Measurements from ENCODE around the gene RTL9. TPM values are rescaled to one million over a fixed set of nuclear protein-coding genes. Genes with fewer than 3 reads are reported as not detected.
"Not testable (repeated sequence)": the region's sequence is repeated elsewhere in the genome, so short reads cannot be mapped to it uniquely, and the experiment has no call there.

Gene RTL9
- total RNA-seq, 1 donor from 2014 or later, result not detected

- no peaks in the 10 kb centered on the region for H3K27me3 ChIP-seq (ENCODE audit: control insufficient read depth, insufficient read depth, low read length)
- DNase-seq (ENCODE audit: low read depth) (no peak), FAIRE-seq (no peak)
- H3K4me3 ChIP-seq (ENCODE audit: low read depth, low read length), result no peak overlapping the region
- H3K36me3 ChIP-seq (ENCODE audit: control insufficient read depth, insufficient read depth, low read length), result no peaks in the 10 kb centered on the region
- TF ChIP-seq, protein P1, sequence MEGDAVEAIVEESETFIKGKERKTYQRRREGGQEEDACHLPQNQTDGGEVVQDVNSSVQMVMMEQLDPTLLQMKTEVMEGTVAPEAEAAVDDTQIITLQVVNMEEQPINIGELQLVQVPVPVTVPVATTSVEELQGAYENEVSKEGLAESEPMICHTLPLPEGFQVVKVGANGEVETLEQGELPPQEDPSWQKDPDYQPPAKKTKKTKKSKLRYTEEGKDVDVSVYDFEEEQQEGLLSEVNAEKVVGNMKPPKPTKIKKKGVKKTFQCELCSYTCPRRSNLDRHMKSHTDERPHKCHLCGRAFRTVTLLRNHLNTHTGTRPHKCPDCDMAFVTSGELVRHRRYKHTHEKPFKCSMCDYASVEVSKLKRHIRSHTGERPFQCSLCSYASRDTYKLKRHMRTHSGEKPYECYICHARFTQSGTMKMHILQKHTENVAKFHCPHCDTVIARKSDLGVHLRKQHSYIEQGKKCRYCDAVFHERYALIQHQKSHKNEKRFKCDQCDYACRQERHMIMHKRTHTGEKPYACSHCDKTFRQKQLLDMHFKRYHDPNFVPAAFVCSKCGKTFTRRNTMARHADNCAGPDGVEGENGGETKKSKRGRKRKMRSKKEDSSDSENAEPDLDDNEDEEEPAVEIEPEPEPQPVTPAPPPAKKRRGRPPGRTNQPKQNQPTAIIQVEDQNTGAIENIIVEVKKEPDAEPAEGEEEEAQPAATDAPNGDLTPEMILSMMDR (IDR thresholded peaks at IDR 0.05; ENCODE audit: insufficient read depth, low read length, severe bottlenecking), result no peak
Measured at GRCh38 chrX:110321081-110321480, 37.6 kb upstream of the RTL9 start.

DNA sequence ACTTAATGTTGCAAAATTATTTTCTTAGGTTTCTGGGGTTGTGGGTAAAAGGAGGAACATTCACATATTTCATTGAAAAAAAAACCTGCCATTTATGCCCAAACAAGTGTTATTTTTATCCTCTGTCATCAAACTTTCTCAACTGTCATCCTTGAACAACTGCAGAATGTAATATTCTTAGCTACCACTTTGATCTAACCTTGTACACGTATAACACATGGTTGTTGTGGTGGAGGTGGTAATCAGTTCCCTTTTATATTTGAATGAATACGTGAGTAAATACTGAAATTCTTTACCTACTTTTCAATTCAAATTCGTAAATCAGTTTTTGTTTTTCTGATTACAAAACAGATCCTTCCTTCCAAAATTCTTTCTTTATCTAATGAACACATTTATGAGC lies 37.0 kb upstream of the RTL9 start:
- no peak for FAIRE-seq
- TF ChIP-seq, protein P1 (IDR thresholded peaks at IDR 0.05; ENCODE audit: insufficient read depth, low read length, severe bottlenecking), result no peak
- H3K4me3 ChIP-seq (ENCODE audit: low read depth, low read length), result no peak overlapping the region
- no peak for DNase-seq (ENCODE audit: low read depth)
- no peaks in the 10 kb centered on the region for H3K36me3 ChIP-seq (ENCODE audit: control insufficient read depth, insufficient read depth, low read length)
- H3K27me3 ChIP-seq (ENCODE audit: control insufficient read depth, insufficient read depth, low read length), result no peaks in the 10 kb centered on the region

DNA sequence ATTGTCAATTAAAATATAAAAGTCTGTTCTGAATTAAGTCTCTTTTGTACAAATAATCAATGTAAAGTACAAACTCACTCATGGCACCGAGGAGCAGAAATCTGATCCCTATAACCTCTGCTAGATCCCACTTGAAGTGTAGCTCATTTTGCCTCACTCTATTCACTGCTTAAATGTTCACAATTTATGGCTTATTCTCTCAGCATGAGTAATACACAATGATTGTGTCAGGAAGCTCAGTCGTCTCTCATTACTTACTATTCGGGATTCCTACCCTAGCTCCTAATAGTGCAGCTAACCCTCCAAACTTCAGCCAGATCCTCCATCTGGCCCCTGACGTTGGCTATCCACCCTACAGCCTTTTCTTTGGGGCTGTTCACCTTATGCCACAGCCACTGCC lies 36.0 kb upstream of the RTL9 start:
- Histone ChIP-seq H3K4me3 (ENCODE audit: low read depth, low read length) (no peak overlapping the region), H3K36me3 (ENCODE audit: control insufficient read depth, insufficient read depth, low read length) (no peaks in the 10 kb centered on the region), H3K27me3 (ENCODE audit: control insufficient read depth, insufficient read depth, low read length) (no peaks in the 10 kb centered on the region)
- TF ChIP-seq, protein P1 (IDR thresholded peaks at IDR 0.05; ENCODE audit: insufficient read depth, low read length, severe bottlenecking), result no peak
- FAIRE-seq (no peak), DNase-seq (ENCODE audit: low read depth) (peak; percentile 46)

DNA sequence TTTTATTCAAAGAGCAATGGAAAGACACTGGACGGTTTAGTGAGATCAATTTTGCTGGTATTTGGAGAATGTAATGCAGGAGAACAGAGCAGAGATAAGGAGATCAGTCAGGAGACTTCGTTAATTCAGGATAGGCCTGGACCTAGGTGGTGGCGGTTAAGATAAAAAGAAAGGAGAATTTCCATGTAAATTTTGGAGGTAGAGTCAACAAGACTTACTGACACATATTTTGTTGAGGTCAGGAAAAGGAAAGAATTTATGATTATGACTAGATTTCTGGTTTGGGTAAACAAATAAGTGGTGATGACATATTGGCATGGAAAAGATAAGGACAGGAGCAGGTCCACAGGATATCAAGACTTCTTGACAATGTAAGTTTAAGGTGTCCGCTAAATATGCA lies 31.9 kb upstream of the RTL9 start:
- TF ChIP-seq, protein P1 (IDR thresholded peaks at IDR 0.05; ENCODE audit: insufficient read depth, low read length, severe bottlenecking), result no peak
- Histone ChIP-seq H3K4me3 (ENCODE audit: low read depth, low read length) (no peak overlapping the region), H3K27me3 (ENCODE audit: control insufficient read depth, insufficient read depth, low read length) (no peaks in the 10 kb centered on the region), H3K36me3 (ENCODE audit: control insufficient read depth, insufficient read depth, low read length) (no peaks in the 10 kb centered on the region)
- FAIRE-seq, result no peak
- no peak for DNase-seq (ENCODE audit: low read depth)

DNA sequence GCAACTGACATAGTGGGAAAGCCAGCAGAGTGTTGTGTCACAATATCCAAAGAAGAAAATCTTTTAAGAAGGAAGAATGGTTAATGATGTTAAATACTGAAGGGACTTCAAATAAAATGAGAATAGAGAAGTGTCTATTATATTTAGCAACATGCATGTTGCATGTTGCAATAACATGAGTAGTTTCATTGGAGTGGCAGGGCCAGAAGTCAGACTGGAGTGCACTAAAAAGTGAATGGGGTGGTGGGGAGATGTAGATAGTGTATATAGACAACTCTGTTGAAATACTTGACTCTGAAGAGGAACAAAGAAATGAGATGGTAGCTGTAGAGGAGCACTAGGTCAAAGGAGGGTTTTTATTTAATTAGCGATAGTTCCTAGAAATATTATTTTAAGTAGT lies 31.3 kb upstream of the RTL9 start:
- no peaks in the 10 kb centered on the region for H3K36me3 ChIP-seq (ENCODE audit: control insufficient read depth, insufficient read depth, low read length)
- DNase-seq (ENCODE audit: low read depth) (no peak), FAIRE-seq (no peak)
- TF ChIP-seq, protein P1 (IDR thresholded peaks at IDR 0.05; ENCODE audit: insufficient read depth, low read length, severe bottlenecking), result no peak
- no peak overlapping the region for H3K4me3 ChIP-seq (ENCODE audit: low read depth, low read length)
- no peaks in the 10 kb centered on the region for H3K27me3 ChIP-seq (ENCODE audit: control insufficient read depth, insufficient read depth, low read length)

DNA sequence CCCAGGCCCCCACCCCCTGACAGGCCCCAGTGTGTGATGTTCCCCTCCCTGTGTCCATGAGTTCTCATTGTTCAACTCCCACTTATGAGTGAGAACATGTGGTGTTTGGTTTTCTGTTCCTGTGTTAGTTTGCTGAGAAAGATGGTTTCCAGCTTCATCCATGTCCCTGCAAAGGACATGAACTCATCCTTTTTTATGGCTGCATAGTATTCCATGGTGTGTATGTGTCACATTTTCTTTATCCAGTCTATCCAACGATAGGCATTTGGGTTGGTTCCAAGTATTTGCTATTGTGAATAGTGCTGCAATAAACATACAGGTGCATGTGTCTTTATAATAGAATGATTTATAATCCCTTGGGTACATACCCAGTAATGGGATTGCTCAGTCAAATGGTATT lies 30.0 kb upstream of the RTL9 start:
- DNase-seq (ENCODE audit: low read depth); FAIRE-seq; H3K36me3 ChIP-seq (ENCODE audit: control insufficient read depth, insufficient read depth, low read length); H3K27me3 ChIP-seq (ENCODE audit: control insufficient read depth, insufficient read depth, low read length); H3K4me3 ChIP-seq (ENCODE audit: low read depth, low read length): not testable (repeated sequence)

Measured in bronchial epithelial cell (primary cell).